T-helper 17 cell (primary cell): ENCODE measurements around the gene MCF2L2. TPM values are rescaled to one million over a fixed set of nuclear protein-coding genes. Genes with fewer than 3 reads are reported as not detected.
"Not testable (repeated sequence)": the region's sequence is repeated elsewhere in the genome, so short reads cannot be mapped to it uniquely, and the experiment has no call there.

ENCODE experiments used
- ATAC-seq: fragments of 150-1000 bp; cut with Tn5 transposase; 2 replicates; pipeline ENCODE4 v1.10.0; 2021; ENCODE audit warnings: mild to moderate bottlenecking, moderate library complexity
- DNase-seq, 3 donors: peaks; one replicate each; pipeline versions ENCODE4 v3.0.0 to v3.0.0-alpha.2; 2020 to 2021
- H3K9me3 ChIP-seq: one replicate; pipeline ENCODE4 v1.7.0; 2013; ENCODE audit warnings: low read length, mild to moderate bottlenecking; ENCODE audit not compliant: control insufficient read depth, poor library complexity, severe bottlenecking
- H3K27ac Mint-ChIP-seq: one replicate; pipeline ENCODE4 v1.8.0; 2022; ENCODE audit warnings: mild to moderate bottlenecking, moderate library complexity, mixed read lengths
- H3K27me3 Mint-ChIP-seq: one replicate; pipeline ENCODE4 v1.8.0; 2022; ENCODE audit warnings: mixed read lengths
- H3K36me3 Mint-ChIP-seq: one replicate; pipeline ENCODE4 v1.8.0; 2022; ENCODE audit warnings: low read depth, mixed read lengths
- H3K4me1 Mint-ChIP-seq: one replicate; pipeline ENCODE4 v1.8.0; 2022; ENCODE audit warnings: mild to moderate bottlenecking, mixed read lengths
- H3K4me3 Mint-ChIP-seq: one replicate; pipeline ENCODE4 v1.8.0; 2022; ENCODE audit warnings: mild to moderate bottlenecking, moderate library complexity, mixed read lengths
- total RNA-seq, 4 donors: library from RNA in 2 of 4; stranded (reverse) in 2 of 4; gene quantifications; one replicate each; pipeline ENCODE4 v1.2.3 and lab custom pipeline; 2022 to 2026

MCF2L2 gene
- total RNA-seq, 2 donors from 2014 or later, result 25.7 to 27.2 TPM

- H3K27me3 Mint-ChIP-seq, result no peaks in the 10 kb centered on the region
- no peaks in the 10 kb centered on the region for H3K9me3 ChIP-seq
- H3K36me3 Mint-ChIP-seq, result peaks cover 5% of the 10 kb centered on the region
- no peak for DNase-seq
- no peak for ATAC-seq
- H3K27ac Mint-ChIP-seq, result no peak overlapping the region
- peaks cover 3% of the 10 kb centered on the region for H3K4me1 Mint-ChIP-seq
- H3K4me3 Mint-ChIP-seq, result no peak overlapping the region
These were observed 25.6 kb upstream of the MCF2L2 start for GRCh38 chr3:183454064-183454463.

- H3K36me3 Mint-ChIP-seq, result peaks cover 1% of the 10 kb centered on the region
- H3K4me1 Mint-ChIP-seq, result peaks cover 12% of the 10 kb centered on the region
- no peaks in the 10 kb centered on the region for H3K9me3 ChIP-seq
- ATAC-seq, result no peak
- DNase-seq, result no peak
- no peak overlapping the region for H3K4me3 Mint-ChIP-seq
- H3K27me3 Mint-ChIP-seq, result no peaks in the 10 kb centered on the region
- no peak overlapping the region for H3K27ac Mint-ChIP-seq
These were observed 21.4 kb upstream of the MCF2L2 start for GRCh38 chr3:183449791-183450190.

- H3K4me1 Mint-ChIP-seq, result peaks cover 12% of the 10 kb centered on the region
- no peaks in the 10 kb centered on the region for H3K27me3 Mint-ChIP-seq
- no peak for DNase-seq
- no peaks in the 10 kb centered on the region for H3K36me3 Mint-ChIP-seq
- no peak for ATAC-seq
- no peaks in the 10 kb centered on the region for H3K9me3 ChIP-seq
- H3K4me3 Mint-ChIP-seq, result no peak overlapping the region
- peak overlapping the region; percentile 88 for H3K27ac Mint-ChIP-seq
These were observed 21.0 kb upstream of the MCF2L2 start for GRCh38 chr3:183449391-183449790.

GRCh38 chr3:183448369-183449128 lies 20.1 kb upstream of the MCF2L2 start:
- Mint-ChIP-seq H3K27me3 (no peaks in the 10 kb centered on the region), H3K4me1 (peaks cover 12% of the 10 kb centered on the region), H3K36me3 (no peaks in the 10 kb centered on the region), H3K27ac (peak overlapping the region; percentile 88), H3K4me3 (peak overlapping the region; percentile 97)
- no peak for DNase-seq
- no peaks in the 10 kb centered on the region for H3K9me3 ChIP-seq
- ATAC-seq, result no peak

- H3K9me3 ChIP-seq, result no peaks in the 10 kb centered on the region
- H3K27me3 Mint-ChIP-seq, result no peaks in the 10 kb centered on the region
- peak overlapping the region; percentile 88 for H3K27ac Mint-ChIP-seq
- peak overlapping the region; percentile 97 for H3K4me3 Mint-ChIP-seq
- DNase-seq, result peak; percentile 46 to 53 (median 48)
- ATAC-seq, result peak; percentile 85
- H3K4me1 Mint-ChIP-seq, result peaks cover 12% of the 10 kb centered on the region
- H3K36me3 Mint-ChIP-seq, result no peaks in the 10 kb centered on the region
These were observed 19.0 kb upstream of the MCF2L2 start for GRCh38 chr3:183447206-183448001.

- Mint-ChIP-seq H3K4me1 (peaks cover 12% of the 10 kb centered on the region), H3K27me3 (no peaks in the 10 kb centered on the region), H3K36me3 (no peaks in the 10 kb centered on the region), H3K27ac (peak overlapping the region; percentile 88), H3K4me3 (peak overlapping the region; percentile 97)
- no peaks in the 10 kb centered on the region for H3K9me3 ChIP-seq
- DNase-seq, result no peak
- ATAC-seq, result no peak
These were observed 18.4 kb upstream of the MCF2L2 start for GRCh38 chr3:183446838-183447205.

GRCh38 chr3:183444748-183445147 lies 16.3 kb upstream of the MCF2L2 start:
- Mint-ChIP-seq H3K4me3 (no peak overlapping the region), H3K36me3 (no peaks in the 10 kb centered on the region), H3K27me3 (no peaks in the 10 kb centered on the region), H3K27ac (no peak overlapping the region), H3K4me1 (peaks cover 10% of the 10 kb centered on the region)
- H3K9me3 ChIP-seq, result no peaks in the 10 kb centered on the region
- no peak for ATAC-seq
- no peak for DNase-seq

GRCh38 chr3:183443395-183444385 lies 15.3 kb upstream of the MCF2L2 start:
- H3K27ac Mint-ChIP-seq, result no peak overlapping the region
- no peaks in the 10 kb centered on the region for H3K9me3 ChIP-seq
- H3K4me1 Mint-ChIP-seq, result peaks cover 14% of the 10 kb centered on the region
- DNase-seq (no peak), ATAC-seq (no peak)
- no peaks in the 10 kb centered on the region for H3K36me3 Mint-ChIP-seq
- no peaks in the 10 kb centered on the region for H3K27me3 Mint-ChIP-seq
- no peak overlapping the region for H3K4me3 Mint-ChIP-seq

- ATAC-seq (no peak), DNase-seq (no peak)
- Mint-ChIP-seq H3K4me1 (peaks cover 15% of the 10 kb centered on the region), H3K4me3 (no peak overlapping the region), H3K36me3 (no peaks in the 10 kb centered on the region), H3K27ac (no peak overlapping the region), H3K27me3 (no peaks in the 10 kb centered on the region)
- H3K9me3 ChIP-seq, result no peaks in the 10 kb centered on the region
These were observed 14.6 kb upstream of the MCF2L2 start for GRCh38 chr3:183442994-183443393.

GRCh38 chr3:183440521-183440920 lies 12.1 kb upstream of the MCF2L2 start:
- peaks cover 32% of the 10 kb centered on the region for H3K4me1 Mint-ChIP-seq
- not testable (repeated sequence) for ATAC-seq, H3K9me3 ChIP-seq, H3K36me3 Mint-ChIP-seq, H3K4me3 Mint-ChIP-seq, H3K27ac Mint-ChIP-seq, H3K27me3 Mint-ChIP-seq, DNase-seq

- DNase-seq, result no peak
- ATAC-seq, result no peak
- no peaks in the 10 kb centered on the region for H3K27me3 Mint-ChIP-seq
- H3K4me3 Mint-ChIP-seq, result no peak overlapping the region
- H3K9me3 ChIP-seq, result no peaks in the 10 kb centered on the region
- H3K36me3 Mint-ChIP-seq, result no peaks in the 10 kb centered on the region
- H3K27ac Mint-ChIP-seq, result no peak overlapping the region
- peaks cover 37% of the 10 kb centered on the region for H3K4me1 Mint-ChIP-seq
These were observed 11.1 kb upstream of the MCF2L2 start for GRCh38 chr3:183439515-183439914.

GRCh38 chr3:183438735-183439134 lies 10.3 kb upstream of the MCF2L2 start:
- no peaks in the 10 kb centered on the region for H3K9me3 ChIP-seq
- H3K4me3 Mint-ChIP-seq, result no peak overlapping the region
- H3K27ac Mint-ChIP-seq, result no peak overlapping the region
- peaks cover 37% of the 10 kb centered on the region for H3K4me1 Mint-ChIP-seq
- H3K36me3 Mint-ChIP-seq, result no peaks in the 10 kb centered on the region
- H3K27me3 Mint-ChIP-seq, result no peaks in the 10 kb centered on the region
- no peak for ATAC-seq
- no peak for DNase-seq
